Measurements from ENCODE around the gene SH3BP5L. TPM values are rescaled to one million over a fixed set of nuclear protein-coding genes. Genes with fewer than 3 reads are reported as not detected.

Gene SH3BP5L
- total RNA-seq, 4 donors from 2014 or later: 23.5 to 41.2 (median 29.4) TPM

DNA sequence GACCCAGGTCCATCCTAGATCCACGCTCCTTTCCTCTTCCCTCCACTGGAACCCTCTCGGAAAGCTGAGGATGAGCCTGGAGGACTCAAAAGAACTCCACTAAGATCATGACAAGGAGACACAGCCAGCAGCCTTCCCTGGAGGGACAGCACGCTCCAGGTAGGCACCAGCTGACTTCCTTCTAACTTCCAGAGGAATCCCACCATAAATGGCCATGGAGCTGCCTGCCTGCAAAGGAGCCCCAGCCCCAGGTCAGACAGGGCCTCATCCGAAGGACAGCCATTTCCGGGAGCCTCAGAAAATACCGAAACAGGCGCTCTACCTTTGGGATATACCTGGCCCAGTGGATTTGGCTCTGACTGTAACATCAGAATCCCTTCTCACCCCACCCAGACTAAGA, 4.1 kb downstream of the SH3BP5L start:
- Histone ChIP-seq H3K4me1 (peaks cover 48% of the 10 kb centered on the region), H3K9me3 (no peaks in the 10 kb centered on the region), H3K36me3 (peaks cover 19% of the 10 kb centered on the region), H3K27ac (no peak overlapping the region), H3K4me3 (no peak overlapping the region), H3K27me3 (no peaks in the 10 kb centered on the region)
- no peak for TF ChIP-seq POLR2AphosphoS5 (IDR thresholded peaks at IDR 0.05)
- TF ChIP-seq, protein P1, sequence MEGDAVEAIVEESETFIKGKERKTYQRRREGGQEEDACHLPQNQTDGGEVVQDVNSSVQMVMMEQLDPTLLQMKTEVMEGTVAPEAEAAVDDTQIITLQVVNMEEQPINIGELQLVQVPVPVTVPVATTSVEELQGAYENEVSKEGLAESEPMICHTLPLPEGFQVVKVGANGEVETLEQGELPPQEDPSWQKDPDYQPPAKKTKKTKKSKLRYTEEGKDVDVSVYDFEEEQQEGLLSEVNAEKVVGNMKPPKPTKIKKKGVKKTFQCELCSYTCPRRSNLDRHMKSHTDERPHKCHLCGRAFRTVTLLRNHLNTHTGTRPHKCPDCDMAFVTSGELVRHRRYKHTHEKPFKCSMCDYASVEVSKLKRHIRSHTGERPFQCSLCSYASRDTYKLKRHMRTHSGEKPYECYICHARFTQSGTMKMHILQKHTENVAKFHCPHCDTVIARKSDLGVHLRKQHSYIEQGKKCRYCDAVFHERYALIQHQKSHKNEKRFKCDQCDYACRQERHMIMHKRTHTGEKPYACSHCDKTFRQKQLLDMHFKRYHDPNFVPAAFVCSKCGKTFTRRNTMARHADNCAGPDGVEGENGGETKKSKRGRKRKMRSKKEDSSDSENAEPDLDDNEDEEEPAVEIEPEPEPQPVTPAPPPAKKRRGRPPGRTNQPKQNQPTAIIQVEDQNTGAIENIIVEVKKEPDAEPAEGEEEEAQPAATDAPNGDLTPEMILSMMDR (IDR thresholded peaks at IDR 0.05): no peak
- no peak for TF ChIP-seq POLR2A (IDR thresholded peaks at IDR 0.05)
- no peak for TF ChIP-seq EP300 (IDR thresholded peaks at IDR 0.05)
- DNase-seq (ENCODE audit: low spot score in 2 of 2): peak in 1 of 2 donors; percentile 28
- 91% methylated on average over 3 of the region's 7 CpGs for WGBS

DNA sequence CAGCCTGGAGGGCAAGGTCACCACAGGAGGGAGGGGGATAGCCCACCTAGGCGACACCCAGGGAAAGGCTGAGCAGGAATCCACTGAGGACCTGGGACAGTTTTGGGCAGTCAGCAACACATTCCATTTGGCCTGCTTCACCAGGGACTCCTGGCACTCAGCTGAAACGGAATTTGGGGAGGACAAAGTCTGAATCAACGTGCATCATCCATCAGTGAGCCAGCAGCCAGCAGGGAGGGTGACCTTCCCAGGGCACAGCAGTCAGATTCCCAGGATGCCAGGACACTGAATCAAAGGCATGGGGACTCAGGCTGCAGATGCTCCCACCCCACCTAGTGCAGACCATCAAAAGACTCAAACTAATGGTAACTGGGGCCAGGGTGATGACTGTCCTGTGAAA, 4.6 kb downstream of the SH3BP5L start:
- no peak overlapping the region for H3K27ac ChIP-seq
- peaks cover 24% of the 10 kb centered on the region for H3K36me3 ChIP-seq
- TF ChIP-seq POLR2A (IDR thresholded peaks at IDR 0.05) (no peak), EP300 (IDR thresholded peaks at IDR 0.05) (no peak), POLR2AphosphoS5 (IDR thresholded peaks at IDR 0.05) (no peak)
- TF ChIP-seq, protein P1 (IDR thresholded peaks at IDR 0.05): no peak
- no peaks in the 10 kb centered on the region for H3K9me3 ChIP-seq
- WGBS: 80% methylated on average over 1 of the region's 3 CpGs
- peak in 1 of 2 donors; percentile 48 for DNase-seq (ENCODE audit: low spot score in 2 of 2)
- no peak overlapping the region for H3K4me3 ChIP-seq
- no peaks in the 10 kb centered on the region for H3K27me3 ChIP-seq
- H3K4me1 ChIP-seq: peaks cover 47% of the 10 kb centered on the region

DNA sequence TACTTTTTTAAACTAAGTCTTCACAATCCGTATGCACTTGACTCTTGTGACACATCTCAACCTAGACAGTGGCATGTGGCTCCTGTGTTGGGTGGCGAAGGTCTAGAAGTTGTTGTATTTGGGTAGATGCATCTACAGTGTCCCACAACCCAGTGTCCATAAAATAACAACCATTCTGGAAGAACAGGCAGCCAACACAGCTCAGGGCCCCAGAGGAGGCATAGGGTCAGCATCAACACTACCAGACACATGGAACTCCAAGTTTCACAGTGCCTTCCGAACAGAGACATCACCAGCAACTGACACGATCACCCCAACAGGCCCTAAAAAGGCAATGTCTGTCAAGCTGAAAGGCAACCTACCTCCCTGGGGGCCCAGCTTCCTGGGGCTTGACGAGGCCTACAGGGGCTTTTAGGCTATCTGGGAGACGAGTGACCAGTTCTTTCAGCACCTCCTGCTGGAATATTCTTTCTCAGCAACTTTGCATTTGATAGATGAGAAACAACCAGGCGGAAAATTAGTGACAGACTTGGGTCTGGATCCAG, 5.6 kb downstream of the SH3BP5L start:
- Histone ChIP-seq H3K4me1 (peaks cover 45% of the 10 kb centered on the region), H3K27me3 (no peaks in the 10 kb centered on the region), H3K27ac (no peak overlapping the region), H3K9me3 (no peaks in the 10 kb centered on the region), H3K36me3 (peaks cover 34% of the 10 kb centered on the region), H3K4me3 (no peak overlapping the region)
- TF ChIP-seq POLR2AphosphoS5 (IDR thresholded peaks at IDR 0.05) (no peak), POLR2A (IDR thresholded peaks at IDR 0.05) (no peak), EP300 (IDR thresholded peaks at IDR 0.05) (no peak)
- TF ChIP-seq, protein P1 (IDR thresholded peaks at IDR 0.05): no peak
- WGBS: 82% methylated on average over 7 of the region's 7 CpGs
- DNase-seq (ENCODE audit: low spot score in 2 of 2): peak in 1 of 2 donors; percentile 34

DNA sequence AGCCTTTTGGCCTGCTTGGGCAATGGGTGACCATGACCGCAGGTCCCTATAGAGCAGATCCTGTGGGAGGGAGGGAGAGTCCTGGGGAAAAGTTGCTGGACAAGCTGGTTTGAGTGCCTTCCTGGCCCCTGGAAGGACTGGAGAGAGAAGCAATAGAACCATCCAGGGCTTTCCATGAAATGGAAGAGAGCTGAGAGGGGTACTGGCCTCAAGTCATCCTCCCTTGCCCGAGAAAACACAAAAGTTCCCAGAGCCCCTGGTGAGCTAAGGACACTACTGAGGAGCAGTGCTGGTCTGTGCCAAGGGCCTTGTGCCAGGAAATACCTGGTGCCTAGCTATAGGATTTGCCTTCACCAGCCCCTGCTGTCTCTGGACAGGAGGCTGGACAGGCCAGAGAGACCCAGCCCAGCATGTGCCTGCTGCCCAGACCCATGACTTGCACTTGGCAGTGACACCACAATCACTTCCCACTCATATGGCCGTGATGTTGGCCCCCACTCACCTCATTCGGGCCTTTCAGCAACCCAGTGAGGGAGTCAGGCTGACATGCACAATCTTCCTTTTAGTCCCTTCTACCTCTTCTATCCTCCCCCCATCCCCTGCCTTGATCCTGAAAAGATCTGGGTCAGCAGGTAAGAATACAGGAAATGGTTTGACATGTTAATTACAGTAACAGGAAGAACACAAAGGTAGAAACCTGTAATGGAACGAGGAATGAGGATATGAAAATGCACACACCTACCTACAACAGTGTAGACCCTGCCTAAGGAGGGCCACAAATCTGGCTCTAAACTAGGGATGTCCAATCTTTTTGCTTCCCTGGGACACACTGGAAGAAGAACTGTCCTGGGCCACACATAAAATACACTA, 7.0 kb downstream of the SH3BP5L start:
- DNase-seq (ENCODE audit: low spot score in 2 of 2): no peak
- Histone ChIP-seq H3K4me1 (peaks cover 31% of the 10 kb centered on the region), H3K27ac (no peak overlapping the region), H3K36me3 (peaks cover 48% of the 10 kb centered on the region), H3K4me3 (no peak overlapping the region), H3K9me3 (no peaks in the 10 kb centered on the region), H3K27me3 (no peaks in the 10 kb centered on the region)
- WGBS: 80% methylated on average over 4 of the region's 5 CpGs
- TF ChIP-seq EP300 (IDR thresholded peaks at IDR 0.05) (no peak), POLR2AphosphoS5 (IDR thresholded peaks at IDR 0.05) (no peak), POLR2A (IDR thresholded peaks at IDR 0.05) (no peak)
- TF ChIP-seq, protein P1 (IDR thresholded peaks at IDR 0.05): no peak

DNA sequence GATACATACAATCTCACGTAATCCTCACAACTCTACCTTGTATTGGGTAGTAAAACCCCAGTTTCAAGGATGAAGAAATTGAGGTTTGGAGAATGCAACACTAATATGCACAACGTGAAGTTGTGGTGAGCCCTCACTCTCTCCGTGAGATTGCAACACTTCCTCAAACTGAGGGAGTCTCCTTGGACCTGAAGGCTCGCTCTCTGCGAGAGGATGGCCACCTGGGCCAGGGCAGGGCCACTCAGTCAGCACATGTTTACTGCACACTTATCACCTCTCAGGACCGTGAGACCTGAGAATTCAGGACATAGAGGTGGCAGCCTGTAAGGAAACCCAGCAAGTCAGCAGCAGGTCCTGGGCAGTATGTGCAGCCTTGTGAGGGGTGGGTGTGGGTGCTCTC, 8.7 kb downstream of the SH3BP5L start:
- TF ChIP-seq EP300 (IDR thresholded peaks at IDR 0.05) (no peak), POLR2A (IDR thresholded peaks at IDR 0.05) (no peak)
- no peak overlapping the region for H3K4me3 ChIP-seq
- H3K36me3 ChIP-seq: peaks cover 65% of the 10 kb centered on the region
- WGBS: 85% methylated on average over 6 of the region's 6 CpGs
- peaks cover 22% of the 10 kb centered on the region for H3K4me1 ChIP-seq
- no peak overlapping the region for H3K27ac ChIP-seq
- peak in 1 of 2 donors; percentile 45 for DNase-seq (ENCODE audit: low spot score in 2 of 2)
- H3K9me3 ChIP-seq: no peaks in the 10 kb centered on the region
- no peaks in the 10 kb centered on the region for H3K27me3 ChIP-seq

All from suprapubic skin (tissue), 4 donors.